Smooth muscle cell of bladder (primary cell): ENCODE results near the gene BCL6B. TPM values are rescaled to one million over a fixed set of nuclear protein-coding genes. Genes with fewer than 3 reads are reported as not detected.

Experiments used
- total RNA-seq: library from RNA; depleted of rRNA; stranded (reverse); fragments of >200 nt; gene quantifications from 2 replicates; pipeline ENCODE4 v1.2.3, GENCODE V29; 2014

The BCL6B gene, protein sequence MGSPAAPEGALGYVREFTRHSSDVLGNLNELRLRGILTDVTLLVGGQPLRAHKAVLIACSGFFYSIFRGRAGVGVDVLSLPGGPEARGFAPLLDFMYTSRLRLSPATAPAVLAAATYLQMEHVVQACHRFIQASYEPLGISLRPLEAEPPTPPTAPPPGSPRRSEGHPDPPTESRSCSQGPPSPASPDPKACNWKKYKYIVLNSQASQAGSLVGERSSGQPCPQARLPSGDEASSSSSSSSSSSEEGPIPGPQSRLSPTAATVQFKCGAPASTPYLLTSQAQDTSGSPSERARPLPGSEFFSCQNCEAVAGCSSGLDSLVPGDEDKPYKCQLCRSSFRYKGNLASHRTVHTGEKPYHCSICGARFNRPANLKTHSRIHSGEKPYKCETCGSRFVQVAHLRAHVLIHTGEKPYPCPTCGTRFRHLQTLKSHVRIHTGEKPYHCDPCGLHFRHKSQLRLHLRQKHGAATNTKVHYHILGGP
- 0.83 TPM in 1 of 2 replicates, not detected in the other for total RNA-seq

DNA sequence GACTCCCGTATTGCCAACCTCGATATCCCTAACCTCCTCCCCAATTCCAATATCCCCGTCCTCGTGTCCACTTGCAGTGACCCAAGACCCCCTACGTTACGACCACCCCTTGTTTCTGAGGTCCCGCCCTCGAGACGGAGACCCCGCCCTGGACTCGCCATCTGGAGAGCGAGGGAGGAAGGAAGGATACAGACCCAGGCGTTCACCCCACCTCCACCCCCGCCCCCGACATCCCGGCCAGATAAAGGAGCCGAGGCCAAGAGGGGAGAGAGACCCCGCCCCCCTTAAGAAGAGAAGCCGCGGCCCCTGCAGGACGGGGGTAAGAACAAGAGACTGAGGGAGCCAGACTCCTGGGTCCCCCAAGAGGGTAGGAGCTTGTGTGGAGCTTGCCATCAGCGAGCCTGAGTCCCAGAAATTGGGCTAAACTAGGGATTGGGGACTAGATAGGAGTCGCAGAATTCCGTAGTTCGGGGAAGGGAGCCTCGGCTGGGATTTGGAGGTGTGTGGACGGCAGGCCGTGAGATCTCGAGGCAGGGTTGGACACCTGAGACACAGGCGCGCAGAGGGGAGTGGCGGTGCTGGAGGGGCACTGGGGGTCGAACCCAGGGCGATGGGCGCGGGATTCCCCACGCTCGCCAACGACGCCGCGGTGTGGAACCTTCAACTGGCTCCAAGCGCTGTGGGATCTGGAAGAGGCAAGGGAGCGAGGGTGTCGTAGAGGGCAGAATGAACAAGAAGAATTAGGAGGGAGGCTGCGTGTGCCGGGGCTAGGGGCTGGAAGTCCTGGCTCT lies at the start of gene BCL6B:
Gene BCL6B (plus strand): TSS at position 270 of the 791 bp plus-strand sequence. CDS start 622 bp downstream, outside the sequence.

DNA sequence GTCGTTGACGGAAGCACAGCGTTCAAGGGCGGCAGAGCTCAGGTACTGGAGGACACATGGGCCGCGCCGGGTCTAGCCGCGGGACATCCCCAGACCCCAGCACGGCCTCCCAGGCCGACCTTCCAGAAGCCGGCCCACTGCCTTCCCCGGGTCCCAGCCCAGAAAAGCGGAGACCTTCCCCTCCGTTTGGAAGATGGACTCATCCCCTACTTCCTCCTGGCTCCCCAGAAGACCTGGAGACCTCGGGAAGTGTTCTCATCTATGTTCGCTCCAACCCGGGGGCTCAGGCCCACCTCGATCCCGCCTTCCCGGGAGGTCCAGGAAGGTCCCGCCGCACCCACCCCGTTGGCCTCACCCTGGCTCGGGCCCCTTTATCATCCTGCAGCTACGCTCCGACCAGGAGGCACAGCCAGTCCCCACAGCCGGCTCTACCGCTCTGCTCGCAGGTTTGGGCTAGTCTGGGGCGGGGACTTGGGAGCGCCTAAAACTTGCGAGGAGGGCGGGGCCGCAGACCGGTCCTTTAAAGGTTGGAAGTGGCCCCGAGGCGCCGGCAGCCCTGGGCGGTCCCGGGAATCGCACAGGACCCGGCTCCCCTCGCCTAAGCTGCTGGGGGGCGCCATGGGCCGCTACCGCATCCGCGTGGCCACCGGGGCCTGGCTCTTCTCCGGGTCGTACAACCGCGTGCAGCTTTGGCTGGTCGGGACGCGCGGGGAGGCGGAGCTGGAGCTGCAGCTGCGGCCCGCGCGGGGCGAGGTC lies 27.2 kb upstream of the BCL6B start, which contains the start of gene ALOX12:
Gene ALOX12 (plus strand): TSS at position 550 of the 756 bp plus-strand sequence. CDS start 69 bp downstream, at position 619.

DNA sequence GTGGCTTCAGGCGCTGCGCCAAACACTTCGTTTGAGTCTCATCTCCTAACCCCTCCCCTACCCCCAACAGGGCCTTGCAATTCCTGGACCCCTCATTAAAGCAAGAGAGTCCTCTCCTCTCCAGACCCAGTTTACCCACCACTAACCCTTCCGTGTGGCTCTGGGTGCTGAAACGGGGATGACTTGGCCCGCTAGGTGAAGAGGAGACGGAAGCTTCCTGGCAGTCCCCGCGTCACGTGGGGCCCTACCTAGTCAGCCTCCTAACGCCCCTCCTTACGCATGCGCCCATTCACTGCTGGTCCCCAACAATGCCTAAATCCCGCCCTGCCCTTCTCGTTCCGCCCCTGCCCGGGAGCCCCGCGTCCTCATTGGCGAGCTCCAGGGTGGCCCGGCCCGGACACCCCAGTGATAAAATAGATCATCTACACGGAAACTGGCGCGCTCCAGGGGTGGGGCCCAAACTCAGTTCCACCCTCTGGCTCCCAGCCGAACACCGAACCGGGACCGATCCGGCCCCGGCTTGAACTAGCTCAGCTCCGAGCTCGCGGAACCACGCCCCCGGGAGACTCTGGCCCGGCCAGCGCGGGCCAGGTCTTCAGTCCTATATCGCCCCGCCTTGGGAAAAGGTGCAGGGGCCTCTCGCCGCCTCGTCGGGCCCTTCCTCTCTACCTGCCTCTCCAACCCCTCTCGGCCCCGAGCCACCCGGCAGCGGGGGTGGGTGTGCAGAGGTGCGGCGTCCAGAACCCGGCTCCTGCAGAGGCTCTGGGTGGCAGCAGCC lies 12.9 kb downstream of the BCL6B start, which contains the start of gene SLC16A13:
Gene SLC16A13 (plus strand): TSS at position 425 of the 778 bp plus-strand sequence. CDS start 368 bp downstream, outside the sequence.

DNA sequence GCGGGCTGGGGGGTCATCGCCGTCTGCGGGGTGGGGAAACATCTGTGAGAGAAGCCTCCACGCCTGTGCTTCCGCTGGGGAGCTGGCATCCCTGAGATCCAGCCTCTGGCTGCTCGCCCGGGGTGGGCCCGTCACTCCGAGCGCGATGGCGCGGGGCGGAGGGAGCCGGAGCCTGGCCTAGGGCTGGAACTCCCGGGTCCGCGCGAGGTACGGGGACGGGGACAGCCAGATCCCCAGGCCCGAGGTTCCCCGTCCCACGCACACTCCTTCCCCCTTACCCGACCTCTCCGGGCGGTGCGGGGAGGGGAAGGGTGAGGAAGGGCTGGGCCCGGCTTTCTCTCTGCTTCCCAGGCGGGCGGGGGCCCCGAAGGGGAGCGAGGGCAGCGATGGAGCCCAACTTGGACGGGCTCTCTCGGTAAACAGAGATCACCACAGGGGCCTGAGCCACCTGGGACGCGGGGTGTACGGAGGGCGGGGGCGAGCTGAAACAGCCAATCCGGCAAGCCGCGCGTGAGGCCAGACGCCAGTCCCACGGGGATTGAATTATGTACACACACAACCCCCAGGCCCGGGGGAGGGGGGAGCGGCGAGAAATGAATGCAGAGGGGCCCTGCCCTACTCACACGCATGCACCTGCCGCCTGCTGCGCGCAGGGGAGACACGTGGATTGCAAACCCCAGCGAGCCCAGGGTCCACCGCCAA lies 20.8 kb downstream of the BCL6B start, which contains the start of gene SLC16A11:
Gene SLC16A11 (minus strand): TSS at position 596 of the 702 bp plus-strand sequence. CDS start 579 bp downstream, at position 17.

Other genes with a start within 250 kb of the BCL6B start
- gene FBXO39, start 246.8 kb upstream of the BCL6B start, total RNA-seq = under 0.01 and 0.14 TPM in 2 replicates
- not detected in 2 replicates for gene TEKT1, start 191.3 kb upstream of the BCL6B start, total RNA-seq
- gene ALOX12, start 27.0 kb upstream of the BCL6B start, total RNA-seq = not detected in 2 replicates
- 34.1 and 44.0 TPM in 2 replicates for gene RNASEK, start 10.4 kb upstream of the BCL6B start, total RNA-seq
- gene SLC16A13, start 13.0 kb downstream of the BCL6B start, total RNA-seq = 0.57 and 0.92 TPM in 2 replicates
- gene SLC16A11, start 21.0 kb downstream of the BCL6B start, total RNA-seq = 0.28 TPM in 2 replicates
- not detected in 2 replicates for gene CLEC10A, start 57.2 kb downstream of the BCL6B start, total RNA-seq
- gene ASGR2, start 91.8 kb downstream of the BCL6B start, total RNA-seq = not detected in 2 replicates
- gene ASGR1, start 156.3 kb downstream of the BCL6B start, total RNA-seq = 0.28 and 0.37 TPM in 2 replicates
- gene DLG4, start 196.8 kb downstream of the BCL6B start, total RNA-seq = 9.0 and 18.4 TPM in 2 replicates
- gene ACADVL, start 196.9 kb downstream of the BCL6B start, total RNA-seq = 227 and 290 TPM in 2 replicates
- 78.2 and 87.1 TPM in 2 replicates for gene DVL2, start 211.5 kb downstream of the BCL6B start, total RNA-seq
- gene PHF23, start 216.4 kb downstream of the BCL6B start, total RNA-seq = 38.3 and 47.5 TPM in 2 replicates
- 168 and 193 TPM in 2 replicates for gene GABARAP, start 219.4 kb downstream of the BCL6B start, total RNA-seq
- gene CTDNEP1, start 228.7 kb downstream of the BCL6B start, total RNA-seq = 15.2 and 17.6 TPM in 2 replicates
- 26.5 and 27.7 TPM in 2 replicates for gene ELP5, start 229.2 kb downstream of the BCL6B start, total RNA-seq
- gene CLDN7, start 239.4 kb downstream of the BCL6B start, total RNA-seq = 1.3 and 1.6 TPM in 2 replicates